ENCODE measurements around the gene APBA3.
"Not testable (repeated sequence)": the region's sequence is repeated elsewhere in the genome, so short reads cannot be mapped to it uniquely, and the experiment has no call there.

Gene APBA3

GRCh38 chr19:3771000-3771905, 9.8 kb upstream of the APBA3 start:
- DNase-seq (ENCODE audit: low spot score), result no peak

GRCh38 chr19:3770136-3770999, 8.9 kb upstream of the APBA3 start:
- no peak for DNase-seq (ENCODE audit: low spot score)

DNA sequence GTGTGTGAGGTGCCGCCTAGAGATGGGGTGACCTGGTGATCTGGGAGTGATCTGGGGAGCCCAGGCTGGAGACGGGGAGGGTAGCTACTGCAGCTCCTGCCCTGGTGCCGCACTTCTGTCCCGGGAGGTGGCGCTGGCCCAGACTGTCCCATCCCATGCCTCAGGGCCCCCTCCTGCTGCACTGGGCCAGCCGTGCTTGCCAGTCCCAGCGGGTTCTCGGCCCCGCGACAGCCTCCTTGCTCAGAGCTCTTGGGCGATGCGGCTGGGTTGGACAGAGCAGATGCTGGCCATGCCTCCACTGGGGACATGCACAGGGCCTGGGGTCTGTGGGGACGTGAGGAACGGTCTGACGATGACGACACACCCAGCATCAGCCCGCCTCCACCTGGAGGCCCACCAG, 8.0 kb upstream of the APBA3 start:
- DNase-seq (ENCODE audit: low spot score), result no peak

DNA sequence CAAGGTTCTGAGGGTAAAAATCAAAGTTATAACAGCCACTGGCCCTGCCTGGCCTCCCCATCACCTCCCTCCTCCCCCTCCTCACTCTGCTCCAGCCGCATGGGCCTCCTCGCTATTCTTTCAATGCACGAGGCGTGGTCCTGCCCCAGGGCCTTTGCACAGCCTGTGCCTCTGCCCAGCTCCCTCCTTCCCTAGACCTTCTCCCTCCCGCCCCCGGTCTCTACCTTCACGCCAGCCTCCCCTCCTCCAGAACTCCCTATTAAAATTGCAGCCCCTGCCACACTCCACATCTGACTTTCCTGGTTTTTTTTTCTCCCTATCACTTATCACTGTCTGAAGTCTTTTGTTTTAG, 7.2 kb upstream of the APBA3 start:
- DNase-seq (ENCODE audit: low spot score), result no peak

DNA sequence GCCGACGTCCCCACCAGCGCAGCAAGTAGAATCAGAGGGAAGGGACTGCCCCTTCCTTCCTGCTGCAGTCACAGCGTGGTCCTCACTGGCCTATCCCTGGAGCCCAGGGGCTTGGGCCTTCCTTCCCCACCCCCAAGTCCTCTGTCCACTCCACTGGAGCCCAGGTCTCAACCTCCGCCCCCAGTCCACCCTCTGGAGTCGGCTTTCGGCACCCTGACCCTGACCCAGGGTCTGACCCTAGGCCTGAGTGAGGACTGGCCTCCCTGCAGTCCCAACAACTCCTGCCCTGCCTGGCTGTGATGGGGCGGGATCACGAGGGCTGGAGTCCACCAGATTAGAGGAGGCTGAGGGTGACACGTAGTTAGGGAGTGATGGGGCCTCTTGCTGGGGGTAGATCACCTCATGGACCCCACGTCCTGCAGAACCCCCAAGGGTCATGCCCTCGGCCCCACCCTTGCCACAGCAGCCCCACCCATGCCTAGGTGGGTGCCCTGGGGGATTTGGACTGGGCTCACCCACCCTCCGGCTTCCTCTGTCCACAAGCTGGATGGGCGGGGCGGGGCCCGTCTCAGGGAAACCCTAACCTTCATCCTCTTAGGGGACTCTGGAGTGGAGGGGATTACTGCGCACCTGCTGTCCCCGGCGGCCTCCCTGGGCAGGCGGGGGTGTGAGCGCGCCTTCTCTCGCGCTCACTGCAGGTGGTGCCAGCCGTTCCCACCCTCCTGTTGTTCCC, 6.7 kb upstream of the APBA3 start:
- DNase-seq (ENCODE audit: low spot score), result no peak

DNA sequence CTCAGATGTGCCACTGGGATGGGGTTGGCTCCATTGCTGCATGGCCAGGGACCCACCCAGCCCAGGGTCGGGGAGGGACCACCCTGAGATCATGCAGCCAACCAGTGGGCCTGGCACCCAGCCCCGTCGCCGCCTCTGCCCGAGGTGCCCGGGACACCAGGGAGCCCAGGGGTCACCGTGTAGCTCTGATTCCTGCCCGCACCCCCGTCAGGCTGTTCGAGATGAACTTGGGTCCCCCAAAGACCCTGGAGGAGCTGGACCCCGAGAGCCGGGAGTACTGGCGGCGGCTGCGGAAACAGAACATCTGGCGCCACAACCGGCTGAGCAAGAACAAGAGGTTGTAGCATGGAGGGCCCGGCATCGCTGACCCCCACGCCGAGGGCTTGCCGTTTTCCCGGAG, 5.6 kb upstream of the APBA3 start:
- no peak for DNase-seq (ENCODE audit: low spot score)

GRCh38 chr19:3766520-3766919, 5.0 kb upstream of the APBA3 start:
- DNase-seq (ENCODE audit: low spot score), result no peak

GRCh38 chr19:3765757-3766156, 4.3 kb upstream of the APBA3 start:
- not testable (repeated sequence) for DNase-seq (ENCODE audit: low spot score)

DNA sequence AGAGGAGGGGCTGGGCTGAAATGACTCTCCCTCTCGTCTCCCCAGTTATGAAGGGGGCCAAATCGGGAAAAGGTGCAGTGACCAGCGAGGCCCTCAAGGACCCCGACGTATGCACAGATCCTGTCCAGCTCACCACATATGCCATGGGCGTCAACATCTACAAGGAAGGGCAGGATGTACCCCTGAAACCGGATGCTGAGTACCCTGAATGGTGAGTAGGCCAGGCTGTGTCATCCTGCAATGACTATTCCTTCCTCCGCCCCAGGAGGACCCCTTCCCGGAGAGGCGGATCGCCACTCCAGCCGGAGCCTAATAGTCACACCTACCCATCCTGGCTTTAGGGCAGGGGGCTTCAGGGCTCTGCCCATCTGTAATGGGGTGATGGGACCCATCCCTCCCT, 3.6 kb upstream of the APBA3 start:
- no peak for DNase-seq (ENCODE audit: low spot score)

GRCh38 chr19:3762501-3763459, 1.3 kb upstream of the APBA3 start, which contains the start of gene MRPL54:
TSS of gene MRPL54 (plus strand) at chr19:3762682. CDS start at chr19:3762701, 19 bp downstream.
- peak; percentile 99 for DNase-seq (ENCODE audit: low spot score)

- no peak for DNase-seq (ENCODE audit: low spot score)
Observed at GRCh38 chr19:3762130-3762473, 610 bp upstream of the APBA3 start.

DNA sequence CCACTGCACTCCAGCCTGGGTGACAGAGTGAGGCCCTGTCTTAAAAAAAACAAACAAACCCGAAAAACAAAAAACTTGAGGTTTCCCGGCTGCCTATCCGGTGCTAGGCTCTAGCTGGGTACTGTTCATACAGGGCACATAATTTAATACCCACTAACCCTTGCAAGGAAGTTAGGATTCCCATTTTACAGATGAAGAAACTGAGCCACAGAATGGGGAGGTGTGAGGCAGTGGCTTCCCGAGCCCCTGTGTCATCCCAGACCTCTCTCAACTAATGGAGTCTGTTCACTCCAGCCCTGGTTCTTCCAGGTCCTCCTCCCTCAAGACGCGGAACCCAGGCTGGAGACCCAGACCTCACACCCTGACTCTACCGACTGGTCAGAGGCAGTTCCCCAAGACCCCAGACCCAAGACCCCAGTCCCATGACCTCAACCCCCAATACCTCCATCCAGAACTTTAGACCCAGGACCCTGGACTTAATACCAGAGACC, 576 bp downstream of the APBA3 start:
- DNase-seq (ENCODE audit: low spot score), result peak; percentile 13

GRCh38 chr19:3759482-3760254, 1.8 kb downstream of the APBA3 start:
- no peak for DNase-seq (ENCODE audit: low spot score)

- DNase-seq (ENCODE audit: low spot score), result not testable (repeated sequence)
Observed at GRCh38 chr19:3758297-3758696, 3.2 kb downstream of the APBA3 start.

GRCh38 chr19:3757705-3758104, 3.8 kb downstream of the APBA3 start:
- DNase-seq (ENCODE audit: low spot score), result not testable (repeated sequence)

- no peak for DNase-seq (ENCODE audit: low spot score)
Observed at GRCh38 chr19:3753631-3754410, 7.7 kb downstream of the APBA3 start.

DNA sequence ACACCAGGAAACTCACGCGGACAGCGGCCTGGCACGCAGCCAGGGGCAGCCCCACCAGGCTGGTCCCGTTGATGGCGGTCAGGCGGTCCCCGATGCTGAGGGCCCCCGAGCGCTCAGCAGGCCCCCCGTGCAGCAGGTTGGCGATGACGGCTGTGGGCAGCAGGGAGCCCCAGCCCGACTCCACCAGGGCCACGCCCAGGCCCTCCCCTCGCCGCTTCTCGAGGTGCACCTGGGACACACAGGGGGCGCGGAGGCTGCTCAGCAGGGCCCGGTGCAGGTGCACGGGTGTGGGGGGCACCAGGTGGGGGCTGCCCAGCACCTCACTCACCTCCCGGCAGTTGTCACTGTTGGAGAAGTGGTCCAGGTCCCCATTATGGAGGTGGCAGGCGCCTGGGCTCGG, 9.0 kb downstream of the APBA3 start:
- DNase-seq (ENCODE audit: low spot score), result no peak

DNA sequence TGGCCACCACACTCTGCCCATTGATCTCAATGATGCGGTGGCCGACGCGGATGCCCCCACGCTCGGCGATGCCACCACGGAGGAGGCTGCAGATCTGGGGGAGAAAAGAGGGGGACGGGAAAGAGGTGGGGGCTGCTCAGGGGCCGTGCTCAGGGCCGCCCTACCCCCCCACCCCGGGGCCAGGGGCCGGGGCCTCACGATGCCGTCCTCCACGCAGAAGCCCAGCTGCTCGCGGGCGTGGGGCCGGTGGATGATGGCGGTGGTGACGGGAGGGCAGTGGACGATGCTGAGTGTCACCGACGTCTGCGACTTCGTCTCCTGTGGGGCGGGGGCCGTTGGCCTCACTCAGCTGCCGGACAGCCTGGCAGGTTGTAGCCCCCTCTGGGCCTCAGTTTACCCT, 10.3 kb downstream of the APBA3 start:
- DNase-seq (ENCODE audit: low spot score), result no peak

DNA sequence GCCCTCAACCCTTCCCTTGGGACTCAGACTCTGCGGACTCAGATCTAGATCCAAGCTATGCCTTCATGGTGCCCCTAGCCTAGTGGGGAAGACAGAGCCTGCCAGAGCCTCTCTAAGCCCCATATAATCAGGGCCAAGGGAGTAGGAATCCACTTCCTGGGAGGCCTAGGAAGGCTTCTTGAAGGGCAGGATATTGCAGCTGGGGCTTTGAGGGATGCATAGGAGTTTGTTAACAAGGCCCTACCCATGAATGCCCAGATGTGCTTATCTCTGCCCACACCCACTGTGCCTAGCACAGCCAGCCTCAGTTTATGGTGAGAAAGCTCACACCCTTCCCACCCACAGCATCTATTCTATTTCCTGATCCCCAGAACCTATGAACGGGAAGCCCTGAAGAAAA, 11.3 kb downstream of the APBA3 start:
- no peak for DNase-seq (ENCODE audit: low spot score)

Measured in putamen (tissue), 1 donor.